HCT116 (cell line): ENCODE results near the gene PTPN12. TPM values are rescaled to one million over a fixed set of nuclear protein-coding genes. Genes with fewer than 3 reads are reported as not detected.

ENCODE experiments used
- ATAC-seq: fragments of 200-7000 bp; cut with Tn5 transposase; 2 replicates; pipeline ENCODE4 v1.9.1; 2020; ENCODE audit warnings: mild to moderate bottlenecking, moderate library complexity
- BruUV-seq: library from RNA; stranded (reverse); fragments of 400-500 nt; replicated peaks from 2 replicates; lab custom pipeline; 2021; lab: Mats Ljungman, UMichigan
- CTCF ChIA-PET: fragments of 300-600 bp; sonication (Branson Sonifier 250); formaldehyde crosslinking; loops from one replicate; lab custom pipeline; 2021; ENCODE audit warnings: antibody characterized with exemption; lab: Charles Lee
- POLR2A ChIA-PET: fragments of 300-600, 350-600 bp; sonication (Branson Sonifier 250); formaldehyde crosslinking; loops from one replicate; lab custom pipeline; 2021; ENCODE audit warnings: antibody characterized with exemption; lab: Charles Lee
- RAD21 ChIA-PET, 2 experiments: fragments of 300-600 bp; sonication (Branson Sonifier 250); formaldehyde crosslinking; loops; one replicate each; lab custom pipeline; 2023; ENCODE audit warnings: low total read pairs in 2 of 2; ENCODE audit not compliant: uncharacterized antibody in 2 of 2, unreplicated experiment in 2 of 2, low non-redundant PET in 1 of 2; lab: Charles Lee
- DNase-seq: peaks from one replicate; pipeline ENCODE4 v3.0.0-alpha.2; 2010; ENCODE audit warnings: low read depth, low spot score
- H2AFZ ChIP-seq: fragments of 200-600 bp; shearing (Covaris generic), sonication (generic); 2 replicates; pipeline ENCODE4 v1.6.1; 2017; ENCODE audit warnings: low read depth, mixed run types, mixed read lengths, antibody characterized with exemption, low read length; ENCODE audit not compliant: poor library complexity, severe bottlenecking
- H3K27ac ChIP-seq: 2 replicates; pipeline ENCODE4 v1.5.1; 2012; ENCODE audit warnings: low read depth, low read length
- H3K27me3 ChIP-seq: fragments of 200-600 bp; sonication (generic); 2 replicates; pipeline ENCODE4 v1.6.1; 2016; ENCODE audit warnings: mixed run types, low read length, mixed read lengths; ENCODE audit not compliant: insufficient read depth
- H3K36me3 ChIP-seq, 2 experiments: fragments of 200-500 bp in 1 of 2; fragments of 200-600 bp in 1 of 2; sonication (Bioruptor generic) in 1 of 2; sonication (generic) in 1 of 2; 2 replicates each; pipeline versions ENCODE4 v1.5.1 to v1.6.1; 2014 to 2016; ENCODE audit warnings: low read length in 2 of 2, inconsistent platforms in 1 of 2, mixed read lengths in 1 of 2, mixed run types in 1 of 2; ENCODE audit not compliant: insufficient read depth in 2 of 2, control insufficient read depth in 1 of 2
- H3K4me1 ChIP-seq, 2 experiments: fragments of 200-600 bp in 1 of 2; sonication (generic) in 1 of 2; 2 replicates each; pipeline versions ENCODE4 v1.5.1 to v1.6.1; 2012 to 2017; ENCODE audit warnings: low read length in 2 of 2, inconsistent platforms in 1 of 2, mild to moderate bottlenecking in 1 of 2, mixed read lengths in 1 of 2, mixed run types in 1 of 2, moderate library complexity in 1 of 2; ENCODE audit not compliant: insufficient read depth in 2 of 2, control insufficient read depth in 1 of 2
- H3K4me2 ChIP-seq: fragments of 200-600 bp; sonication (generic); 2 replicates; pipeline ENCODE4 v1.6.1; 2017; ENCODE audit warnings: mixed run types, low read length, mixed read lengths
- H3K4me3 ChIP-seq, 2 experiments: fragments of 200-600 bp in 1 of 2; sonication (generic) in 1 of 2; replicated peaks in 1 of 2; 2 replicates each; pipeline ENCODE4 v1.5.1; 2011 to 2016; ENCODE audit warnings: low read length in 2 of 2, control low read depth in 1 of 2, low read depth in 1 of 2, mild to moderate bottlenecking in 1 of 2, mixed read lengths in 1 of 2, mixed run types in 1 of 2
- H3K79me2 ChIP-seq: fragments of 200-600 bp; sonication (generic); 2 replicates; pipeline ENCODE4 v1.6.1; 2017; ENCODE audit warnings: mild to moderate bottlenecking, mixed run types, low read length, moderate library complexity, mixed read lengths; ENCODE audit not compliant: insufficient read depth
- H3K9ac ChIP-seq: fragments of 200-600 bp; sonication (generic); 2 replicates; pipeline ENCODE4 v1.6.1; 2016; ENCODE audit warnings: low read length, mixed read lengths
- H3K9me2 ChIP-seq: fragments of 200-600 bp; sonication (generic), shearing (Covaris generic); 2 replicates; pipeline ENCODE4 v1.6.1; 2017; ENCODE audit warnings: mixed run types, mild to moderate bottlenecking, moderate library complexity; ENCODE audit not compliant: insufficient read depth
- H3K9me3 ChIP-seq, 2 experiments: fragments of 200-500 bp in 1 of 2; fragments of 200-600 bp in 1 of 2; sonication (Bioruptor generic) in 1 of 2; sonication (generic) in 1 of 2; 2 replicates each; pipeline ENCODE4 v1.6.1; 2014 to 2017; ENCODE audit warnings: low read length in 2 of 2, mixed read lengths in 2 of 2, inconsistent platforms in 1 of 2, low read depth in 1 of 2, mild to moderate bottlenecking in 1 of 2, mixed run types in 1 of 2, moderate library complexity in 1 of 2; ENCODE audit not compliant: control insufficient read depth in 1 of 2, insufficient read depth in 1 of 2
- H4K20me1 ChIP-seq: fragments of 200-600 bp; sonication (generic), shearing (Covaris generic); 2 replicates; pipeline ENCODE4 v1.6.1; 2017; ENCODE audit warnings: mixed run types, mild to moderate bottlenecking, moderate library complexity; ENCODE audit not compliant: insufficient read depth
- CBX3 ChIP-seq: IDR thresholded peaks from 2 replicates; pipeline ENCODE4 v1.6.1; 2012; ENCODE audit warnings: low read depth
- CEBPB ChIP-seq: IDR thresholded peaks from 2 replicates; pipeline ENCODE4 v1.6.1; 2012; ENCODE audit warnings: low read depth
- EGR1 ChIP-seq: IDR thresholded peaks from 2 replicates; pipeline ENCODE4 v1.6.1; 2012; ENCODE audit warnings: low read depth
- ELF1 ChIP-seq: IDR thresholded peaks from 2 replicates; pipeline ENCODE4 v1.6.1; 2012; ENCODE audit warnings: low read depth, borderline replicate concordance
- EZH2 ChIP-seq: fragments of 200-600 bp; sonication (generic); IDR thresholded peaks from 2 replicates; pipeline ENCODE4 v1.6.1; 2017; ENCODE audit warnings: antibody characterized with exemption, mixed run types
- JUND ChIP-seq: IDR thresholded peaks from 2 replicates; pipeline ENCODE4 v1.6.1; 2012
- POLR2A ChIP-seq: IDR thresholded peaks from 2 replicates; pipeline ENCODE4 v1.7.0; 2011; ENCODE audit warnings: borderline replicate concordance; ENCODE audit not compliant: insufficient read depth, insufficient read length; ENCODE audit errors: extremely low read depth
- POLR2AphosphoS5 ChIP-seq: IDR thresholded peaks from 2 replicates; pipeline ENCODE4 v1.6.1; 2011; ENCODE audit warnings: mild to moderate bottlenecking, low read depth, low read length, moderate library complexity
- RAD21 ChIP-seq: IDR thresholded peaks from 2 replicates; pipeline ENCODE4 v1.6.1; 2012; ENCODE audit warnings: low read depth, mild to moderate bottlenecking
- SP1 ChIP-seq: IDR thresholded peaks from 2 replicates; pipeline ENCODE4 v1.6.1; 2012; ENCODE audit warnings: low read depth
- SRF ChIP-seq: IDR thresholded peaks from 2 replicates; pipeline ENCODE4 v1.6.1; 2012; ENCODE audit warnings: low read depth
- YY1 ChIP-seq: IDR thresholded peaks from 2 replicates; pipeline ENCODE4 v1.6.1; 2011; ENCODE audit warnings: low read length, low read depth, moderate library complexity, mild to moderate bottlenecking; ENCODE audit not compliant: insufficient replicate concordance; ENCODE audit errors: extremely low read depth
- intact Hi-C: fragments of 100-400 bp; cut with micrococcal nuclease; formaldehyde crosslinking; loops from 2 replicates; pipeline ENCODE4 v1.10.0; 2022
- total RNA-seq: library from RNA; stranded (reverse); gene quantifications from one replicate; pipeline ENCODE4 v1.2.1, GENCODE V29; 2021; ENCODE audit not compliant: unreplicated experiment
- TF ChIP-seq, protein P1 (sequence below): IDR thresholded peaks from 2 replicates; pipeline ENCODE4 v1.6.1; 2012; ENCODE audit warnings: low read depth
- TF ChIP-seq, protein P2 (sequence below): IDR thresholded peaks from 2 replicates; pipeline ENCODE4 v1.6.1; 2012
- TF ChIP-seq, protein P3 (sequence below): IDR thresholded peaks from 2 replicates; pipeline ENCODE4 v1.6.1; 2012
- TF ChIP-seq, protein P4 (sequence below), 3 experiments: fragments of 200-600 bp in 1 of 3; sonication (generic) in 1 of 3; IDR thresholded peaks in 2 of 3; conservative IDR thresholded peaks in 1 of 3; 2 replicates each; pipeline ENCODE4 v1.5.1; 2012 to 2017; ENCODE audit warnings: low read depth in 2 of 3, low read length in 2 of 3, antibody characterized with exemption in 1 of 3, borderline replicate concordance in 1 of 3, control low read depth in 1 of 3, mild to moderate bottlenecking in 1 of 3, mixed read lengths in 1 of 3, mixed run types in 1 of 3, moderate library complexity in 1 of 3; ENCODE audit not compliant: insufficient read depth in 1 of 3

The PTPN12 gene
- total RNA-seq, 1 experiment from 2014 or later, result 80.5 TPM

DNA sequence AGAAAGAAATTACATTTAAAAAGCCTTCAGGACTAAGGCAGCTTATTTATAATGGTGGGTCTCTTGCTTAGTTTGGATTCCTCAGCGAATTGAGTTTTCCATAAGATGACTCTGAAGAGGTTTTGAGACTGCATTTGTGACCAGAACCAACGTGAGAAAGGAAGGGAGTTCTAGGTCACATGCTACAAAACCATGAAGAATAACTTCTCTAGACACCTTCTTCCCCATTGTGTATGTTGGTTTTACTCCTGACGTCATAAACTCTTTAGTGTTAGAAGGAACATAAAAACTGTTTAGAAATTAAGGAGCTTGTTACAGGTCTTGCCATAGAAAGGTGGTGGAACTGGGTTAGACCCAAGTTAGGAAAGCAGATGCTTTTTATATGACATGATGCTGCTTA, 11.1 kb downstream of the PTPN12 start:
- Histone ChIP-seq H2AFZ (no peak overlapping the region), H3K4me1 (no peaks in the 10 kb centered on the region), H4K20me1 (no peaks in the 10 kb centered on the region; the same call in 1 of the 2 replicates), H3K36me3 (no peaks in the 10 kb centered on the region), H3K4me2 (no peak overlapping the region), H3K4me3 (no peak overlapping the region), H3K9me3 (no peaks in the 10 kb centered on the region), H3K9ac (no peak overlapping the region), H3K27ac (no peak overlapping the region), H3K79me2 (peaks cover 100% of the 10 kb centered on the region), H3K27me3 (no peaks in the 10 kb centered on the region), H3K9me2 (no peaks in the 10 kb centered on the region)
- CTCF ChIA-PET, result no interaction called here
- ATAC-seq (no peak), DNase-seq (no peak)
- TF ChIP-seq ELF1 (no peak), SRF (no peak), POLR2A (no peak), CEBPB (no peak), RAD21 (no peak), YY1 (no peak), POLR2AphosphoS5 (no peak), EGR1 (no peak), JUND (no peak), CBX3 (no peak), EZH2 (no peak), SP1 (no peak)
- TF ChIP-seq, protein P1, sequence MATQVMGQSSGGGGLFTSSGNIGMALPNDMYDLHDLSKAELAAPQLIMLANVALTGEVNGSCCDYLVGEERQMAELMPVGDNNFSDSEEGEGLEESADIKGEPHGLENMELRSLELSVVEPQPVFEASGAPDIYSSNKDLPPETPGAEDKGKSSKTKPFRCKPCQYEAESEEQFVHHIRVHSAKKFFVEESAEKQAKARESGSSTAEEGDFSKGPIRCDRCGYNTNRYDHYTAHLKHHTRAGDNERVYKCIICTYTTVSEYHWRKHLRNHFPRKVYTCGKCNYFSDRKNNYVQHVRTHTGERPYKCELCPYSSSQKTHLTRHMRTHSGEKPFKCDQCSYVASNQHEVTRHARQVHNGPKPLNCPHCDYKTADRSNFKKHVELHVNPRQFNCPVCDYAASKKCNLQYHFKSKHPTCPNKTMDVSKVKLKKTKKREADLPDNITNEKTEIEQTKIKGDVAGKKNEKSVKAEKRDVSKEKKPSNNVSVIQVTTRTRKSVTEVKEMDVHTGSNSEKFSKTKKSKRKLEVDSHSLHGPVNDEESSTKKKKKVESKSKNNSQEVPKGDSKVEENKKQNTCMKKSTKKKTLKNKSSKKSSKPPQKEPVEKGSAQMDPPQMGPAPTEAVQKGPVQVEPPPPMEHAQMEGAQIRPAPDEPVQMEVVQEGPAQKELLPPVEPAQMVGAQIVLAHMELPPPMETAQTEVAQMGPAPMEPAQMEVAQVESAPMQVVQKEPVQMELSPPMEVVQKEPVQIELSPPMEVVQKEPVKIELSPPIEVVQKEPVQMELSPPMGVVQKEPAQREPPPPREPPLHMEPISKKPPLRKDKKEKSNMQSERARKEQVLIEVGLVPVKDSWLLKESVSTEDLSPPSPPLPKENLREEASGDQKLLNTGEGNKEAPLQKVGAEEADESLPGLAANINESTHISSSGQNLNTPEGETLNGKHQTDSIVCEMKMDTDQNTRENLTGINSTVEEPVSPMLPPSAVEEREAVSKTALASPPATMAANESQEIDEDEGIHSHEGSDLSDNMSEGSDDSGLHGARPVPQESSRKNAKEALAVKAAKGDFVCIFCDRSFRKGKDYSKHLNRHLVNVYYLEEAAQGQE, result no peak
- TF ChIP-seq, protein P2, sequence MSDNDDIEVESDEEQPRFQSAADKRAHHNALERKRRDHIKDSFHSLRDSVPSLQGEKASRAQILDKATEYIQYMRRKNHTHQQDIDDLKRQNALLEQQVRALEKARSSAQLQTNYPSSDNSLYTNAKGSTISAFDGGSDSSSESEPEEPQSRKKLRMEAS, result no peak
- TF ChIP-seq, protein P3, sequence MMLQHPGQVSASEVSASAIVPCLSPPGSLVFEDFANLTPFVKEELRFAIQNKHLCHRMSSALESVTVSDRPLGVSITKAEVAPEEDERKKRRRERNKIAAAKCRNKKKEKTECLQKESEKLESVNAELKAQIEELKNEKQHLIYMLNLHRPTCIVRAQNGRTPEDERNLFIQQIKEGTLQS, result no peak
- TF ChIP-seq, protein P4, sequence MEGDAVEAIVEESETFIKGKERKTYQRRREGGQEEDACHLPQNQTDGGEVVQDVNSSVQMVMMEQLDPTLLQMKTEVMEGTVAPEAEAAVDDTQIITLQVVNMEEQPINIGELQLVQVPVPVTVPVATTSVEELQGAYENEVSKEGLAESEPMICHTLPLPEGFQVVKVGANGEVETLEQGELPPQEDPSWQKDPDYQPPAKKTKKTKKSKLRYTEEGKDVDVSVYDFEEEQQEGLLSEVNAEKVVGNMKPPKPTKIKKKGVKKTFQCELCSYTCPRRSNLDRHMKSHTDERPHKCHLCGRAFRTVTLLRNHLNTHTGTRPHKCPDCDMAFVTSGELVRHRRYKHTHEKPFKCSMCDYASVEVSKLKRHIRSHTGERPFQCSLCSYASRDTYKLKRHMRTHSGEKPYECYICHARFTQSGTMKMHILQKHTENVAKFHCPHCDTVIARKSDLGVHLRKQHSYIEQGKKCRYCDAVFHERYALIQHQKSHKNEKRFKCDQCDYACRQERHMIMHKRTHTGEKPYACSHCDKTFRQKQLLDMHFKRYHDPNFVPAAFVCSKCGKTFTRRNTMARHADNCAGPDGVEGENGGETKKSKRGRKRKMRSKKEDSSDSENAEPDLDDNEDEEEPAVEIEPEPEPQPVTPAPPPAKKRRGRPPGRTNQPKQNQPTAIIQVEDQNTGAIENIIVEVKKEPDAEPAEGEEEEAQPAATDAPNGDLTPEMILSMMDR (IDR thresholded peaks at IDR 0.05 in 2 of 3, conservative IDR thresholded peaks at IDR 0.05 in 1 of 3; ENCODE audit: borderline replicate concordance in 1 of 3, insufficient read depth in 1 of 3, low read depth in 2 of 3, low read length in 2 of 3), result no peak
- POLR2A ChIA-PET, result no interaction called here
- no TSS peak for BruUV-seq
- RAD21 ChIA-PET, result no interaction called here
- intact Hi-C loops, result no loop called here
